HL-60 (cell line): ENCODE measurements around the gene PTPRG.

Source experiments
- DNase-seq, 2 experiments: peaks; one replicate each; pipeline ENCODE4 v3.0.0-alpha.2; 2010 to 2020; ENCODE audit warnings: low read depth in 1 of 2, low spot score in 1 of 2
- H3K27ac ChIP-seq: fragments of 250-450 bp; sonication (Bioruptor Pico); replicated peaks from 2 replicates; pipeline ENCODE4 v1.5.1; 2020; ENCODE audit warnings: mild to moderate bottlenecking, moderate library complexity
- H3K27me3 ChIP-seq: fragments of 250-450 bp; sonication (Bioruptor Pico); 2 replicates; pipeline ENCODE4 v1.5.1; 2021; ENCODE audit warnings: mild to moderate bottlenecking, moderate library complexity; ENCODE audit not compliant: insufficient read depth, poor library complexity, severe bottlenecking
- H3K4me3 ChIP-seq: replicated peaks from 2 replicates; pipeline ENCODE4 v1.5.1; 2011; ENCODE audit warnings: mild to moderate bottlenecking, control low read depth, low read length; ENCODE audit not compliant: insufficient read depth
- CTCF ChIP-seq: IDR thresholded peaks from one replicate; pipeline ENCODE4 v1.5.1; 2011; ENCODE audit warnings: low read length, control low read depth, inconsistent platforms; ENCODE audit not compliant: insufficient read depth
- GABPA ChIP-seq: IDR thresholded peaks from 2 replicates; pipeline ENCODE4 v1.6.1; 2012; ENCODE audit warnings: low read depth
- POLR2AphosphoS5 ChIP-seq: IDR thresholded peaks from 2 replicates; pipeline ENCODE4 v1.6.1; 2012; ENCODE audit warnings: low read depth
- REST ChIP-seq: IDR thresholded peaks from 2 replicates; pipeline ENCODE4 v1.6.1; 2012; ENCODE audit warnings: low read depth; ENCODE audit not compliant: insufficient replicate concordance
- SPI1 ChIP-seq: IDR thresholded peaks from 2 replicates; pipeline ENCODE4 v1.6.1; 2012; ENCODE audit warnings: low read depth, mild to moderate bottlenecking, borderline replicate concordance

Gene PTPRG

GRCh38 chr3:62110443-62111225, 549.3 kb downstream of the PTPRG start:
- no peak overlapping the region for H3K27ac ChIP-seq
- H3K4me3 ChIP-seq: no peak overlapping the region
- H3K27me3 ChIP-seq: no peaks in the 10 kb centered on the region
- TF ChIP-seq POLR2AphosphoS5 (no peak), REST (no peak), GABPA (no peak), CTCF (no peak), SPI1 (no peak)
- no peak for DNase-seq

GRCh38 chr3:62113092-62113491, 551.7 kb downstream of the PTPRG start:
- no peak for TF ChIP-seq POLR2AphosphoS5
- no peak for DNase-seq

GRCh38 chr3:62114763-62115162, 553.4 kb downstream of the PTPRG start:
- TF ChIP-seq POLR2AphosphoS5 (no peak), REST (no peak), CTCF (no peak), GABPA (no peak), SPI1 (no peak)
- DNase-seq: no peak

More at GRCh38 chr3:62113092-62113491, 551.7 kb downstream of the PTPRG start:
- no peak overlapping the region for H3K27ac ChIP-seq
- H3K4me3 ChIP-seq: no peak overlapping the region
- H3K27me3 ChIP-seq: no peaks in the 10 kb centered on the region

GRCh38 chr3:62117903-62118548, 556.7 kb downstream of the PTPRG start:
- DNase-seq: no peak
- TF ChIP-seq REST (no peak), SPI1 (no peak), POLR2AphosphoS5 (no peak), GABPA (no peak), CTCF (no peak)
- Histone ChIP-seq H3K27ac (no peak overlapping the region), H3K27me3 (no peaks in the 10 kb centered on the region), H3K4me3 (no peak overlapping the region)

More at GRCh38 chr3:62114763-62115162, 553.4 kb downstream of the PTPRG start:
- Histone ChIP-seq H3K27ac (no peak overlapping the region), H3K27me3 (no peaks in the 10 kb centered on the region), H3K4me3 (no peak overlapping the region)
